ENCODE results near the gene GMPPA.

GMPPA gene

GRCh38 chr2:219468410-219469185, 30.1 kb upstream of the GMPPA start:
- no peak for DNase-seq (ENCODE audit: low spot score)

DNA sequence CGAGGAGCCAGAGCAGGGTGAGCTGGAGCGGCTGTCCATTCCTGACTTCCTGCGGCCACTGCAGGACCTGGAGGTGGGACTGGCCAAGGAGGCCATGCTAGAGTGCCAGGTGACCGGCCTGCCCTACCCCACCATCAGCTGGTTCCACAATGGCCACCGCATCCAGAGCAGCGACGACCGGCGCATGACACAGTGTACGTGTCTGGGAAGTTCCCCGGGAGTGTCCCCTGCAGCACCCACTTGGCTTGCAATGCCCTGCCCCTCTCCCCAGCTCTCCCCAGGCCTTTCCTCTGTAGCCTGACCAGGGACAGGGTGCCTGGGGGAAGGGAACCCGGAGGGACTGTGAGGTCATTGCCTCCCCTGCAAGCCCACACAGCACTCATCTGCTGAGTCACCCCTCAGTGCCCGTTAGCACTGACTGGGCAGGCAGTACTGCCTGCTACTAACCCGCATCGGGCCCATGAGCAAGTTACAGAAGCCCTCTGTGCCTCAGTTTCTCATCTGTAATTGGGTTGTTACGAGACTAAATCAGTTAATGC, 29.4 kb upstream of the GMPPA start:
- no peak for DNase-seq (ENCODE audit: low spot score)

- DNase-seq (ENCODE audit: low spot score), result no peak
Measured at GRCh38 chr2:219470429-219470828, 28.3 kb upstream of the GMPPA start.

DNA sequence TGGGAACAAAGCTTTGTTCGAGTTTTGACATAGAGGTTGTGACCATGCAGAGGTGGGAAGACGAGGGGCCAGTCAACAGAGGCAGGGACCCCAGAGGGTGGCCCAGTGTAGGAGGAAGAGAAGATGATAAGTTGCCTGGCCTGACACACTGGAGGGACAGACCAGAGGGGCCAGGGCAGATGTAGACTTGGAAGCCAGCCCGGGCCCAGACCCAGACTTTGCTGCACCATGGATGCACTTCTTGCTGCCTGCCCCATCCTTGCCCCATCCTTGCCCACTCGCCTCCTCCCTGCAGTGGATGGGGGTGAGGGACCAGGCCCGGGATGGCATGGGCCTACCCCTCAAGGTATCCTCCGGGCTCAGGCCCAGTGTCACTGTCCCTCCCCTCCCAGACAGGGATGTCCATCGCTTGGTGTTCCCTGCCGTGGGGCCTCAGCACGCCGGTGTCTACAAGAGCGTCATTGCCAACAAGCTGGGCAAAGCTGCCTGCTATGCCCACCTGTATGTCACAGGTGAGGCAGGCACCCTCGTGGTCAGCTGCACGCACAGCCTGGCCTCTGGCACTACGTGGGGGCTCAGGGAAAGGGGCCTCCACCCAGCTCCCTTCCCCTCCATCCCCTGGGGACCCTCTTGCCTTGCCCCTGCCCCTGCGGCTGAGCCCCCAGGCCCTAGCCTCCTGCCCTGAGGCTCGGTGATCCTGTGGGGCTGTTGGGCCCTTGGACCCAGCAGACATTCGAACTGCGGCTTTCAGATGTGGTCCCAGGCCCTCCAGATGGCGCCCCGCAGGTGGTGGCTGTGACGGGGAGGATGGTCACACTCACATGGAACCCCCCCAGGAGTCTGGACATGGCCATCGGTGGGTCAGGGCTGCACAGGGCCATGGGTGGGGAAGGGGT, 27.0 kb upstream of the GMPPA start:
- no peak for DNase-seq (ENCODE audit: low spot score)

DNA sequence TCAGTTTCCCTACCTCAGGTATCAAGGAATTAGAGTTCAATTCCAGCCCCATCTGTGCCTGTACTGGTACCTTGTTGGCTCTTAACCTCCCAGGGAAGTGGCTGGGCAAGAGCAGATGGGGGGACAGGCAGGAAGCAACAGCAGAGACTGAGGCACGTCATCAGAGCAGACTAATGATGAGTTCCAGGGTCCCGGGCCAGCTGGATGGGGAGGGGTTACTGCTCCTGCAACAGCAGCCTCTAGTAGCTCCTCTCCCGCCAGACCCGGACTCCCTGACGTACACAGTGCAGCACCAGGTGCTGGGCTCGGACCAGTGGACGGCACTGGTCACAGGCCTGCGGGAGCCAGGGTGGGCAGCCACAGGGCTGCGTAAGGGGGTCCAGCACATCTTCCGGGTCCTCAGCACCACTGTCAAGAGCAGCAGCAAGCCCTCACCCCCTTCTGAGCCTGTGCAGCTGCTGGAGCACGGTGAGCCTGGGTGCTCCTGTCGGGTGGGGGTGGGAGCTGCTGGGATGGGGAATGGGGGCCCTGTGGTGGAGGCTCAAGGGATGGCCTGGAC, 26.0 kb upstream of the GMPPA start:
- no peak for DNase-seq (ENCODE audit: low spot score)

DNA sequence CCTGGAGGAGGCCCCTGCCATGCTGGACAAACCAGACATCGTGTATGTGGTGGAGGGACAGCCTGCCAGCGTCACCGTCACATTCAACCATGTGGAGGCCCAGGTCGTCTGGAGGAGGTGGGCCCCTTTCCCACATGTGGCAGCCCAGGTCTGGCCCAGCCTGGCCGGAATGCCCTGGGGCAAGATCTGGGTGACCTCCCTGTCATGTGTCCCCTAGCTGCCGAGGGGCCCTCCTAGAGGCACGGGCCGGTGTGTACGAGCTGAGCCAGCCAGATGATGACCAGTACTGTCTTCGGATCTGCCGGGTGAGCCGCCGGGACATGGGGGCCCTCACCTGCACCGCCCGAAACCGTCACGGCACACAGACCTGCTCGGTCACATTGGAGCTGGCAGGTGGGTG, 25.2 kb upstream of the GMPPA start:
- no peak for DNase-seq (ENCODE audit: low spot score)

DNA sequence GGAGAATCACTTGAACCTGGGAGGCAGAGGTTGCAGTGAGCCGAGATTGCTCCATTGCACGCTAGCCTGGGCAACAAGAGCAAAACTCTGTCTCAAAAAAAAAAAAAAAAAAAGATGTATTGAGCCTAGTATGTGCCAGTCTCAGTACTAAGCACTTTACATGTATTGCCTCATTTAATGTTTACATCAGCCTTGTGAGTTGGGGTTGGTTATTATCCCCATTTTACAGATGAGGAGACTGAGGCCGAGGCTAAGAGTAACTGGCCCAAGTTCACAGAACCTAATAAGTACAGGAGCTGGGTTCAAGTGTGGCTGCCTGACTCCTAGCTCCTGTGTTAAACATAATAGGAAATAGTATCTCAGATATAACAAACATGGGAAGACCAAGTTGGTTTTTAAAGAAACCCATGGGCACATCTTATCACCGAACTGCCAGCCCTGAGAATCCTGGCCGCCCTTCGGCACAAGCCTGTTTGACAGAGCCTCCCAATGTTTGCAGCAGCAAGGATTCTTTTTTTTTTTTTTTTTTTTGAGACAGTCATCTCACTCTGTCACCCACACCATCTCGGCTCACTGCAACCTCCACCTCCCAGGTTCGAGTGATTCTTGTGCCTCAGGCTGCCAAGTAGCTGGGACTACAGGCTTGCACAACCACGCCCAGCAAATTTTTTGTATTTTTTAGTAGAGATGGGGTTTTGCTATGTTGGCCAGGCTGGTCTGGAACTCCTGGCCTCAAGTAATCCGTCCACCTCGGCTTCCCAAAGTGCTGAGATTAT, 24.2 kb upstream of the GMPPA start:
- DNase-seq (ENCODE audit: low spot score), result no peak

DNA sequence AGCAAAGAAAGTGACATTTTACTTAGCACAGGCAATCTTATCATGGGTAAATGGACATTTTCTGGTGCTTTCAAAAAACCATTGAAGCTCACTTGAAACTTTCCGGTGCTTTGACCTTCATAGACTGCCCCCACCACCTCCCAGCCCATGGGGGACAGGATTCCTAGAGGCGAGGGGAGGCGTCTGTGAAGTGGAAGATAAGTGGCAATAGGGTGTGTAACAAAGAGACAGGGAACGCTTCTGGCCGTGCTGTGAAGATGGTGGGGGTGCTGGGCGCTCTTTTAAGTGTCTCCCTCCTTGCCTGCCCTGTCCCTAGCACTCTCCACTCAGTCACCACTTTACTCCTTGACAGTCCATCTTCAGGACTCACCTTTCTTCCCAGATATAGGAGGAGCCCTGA, 23.4 kb upstream of the GMPPA start:
- DNase-seq (ENCODE audit: low spot score), result no peak

- peak; percentile 58 for DNase-seq (ENCODE audit: low spot score)
Measured at GRCh38 chr2:219475697-219476651, 22.7 kb upstream of the GMPPA start.

DNA sequence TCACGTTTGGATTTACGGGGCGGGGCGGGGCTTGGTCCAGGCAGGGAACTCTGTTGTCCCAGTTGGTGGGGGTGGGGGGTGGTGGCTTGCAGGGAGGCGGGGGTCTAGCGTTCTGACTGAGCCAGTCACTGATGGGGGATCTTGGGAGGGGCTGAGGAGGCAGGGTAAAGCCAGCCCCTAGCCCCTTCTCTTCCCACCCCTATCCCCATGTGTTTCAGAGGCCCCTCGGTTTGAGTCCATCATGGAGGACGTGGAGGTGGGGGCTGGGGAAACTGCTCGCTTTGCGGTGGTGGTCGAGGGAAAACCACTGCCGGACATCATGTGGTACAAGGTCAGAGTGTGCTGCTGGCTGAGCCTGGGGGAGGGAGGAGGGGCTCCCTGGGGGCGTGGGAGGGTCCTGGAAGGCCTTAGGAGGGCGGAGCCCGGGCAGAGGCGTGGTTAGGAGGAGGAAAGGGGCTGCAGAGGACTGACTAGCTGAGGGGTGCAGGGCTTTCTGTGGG, 22.0 kb upstream of the GMPPA start:
- no peak for DNase-seq (ENCODE audit: low spot score)

GRCh38 chr2:219477179-219477578, 21.5 kb upstream of the GMPPA start:
- no peak for DNase-seq (ENCODE audit: low spot score)

DNA sequence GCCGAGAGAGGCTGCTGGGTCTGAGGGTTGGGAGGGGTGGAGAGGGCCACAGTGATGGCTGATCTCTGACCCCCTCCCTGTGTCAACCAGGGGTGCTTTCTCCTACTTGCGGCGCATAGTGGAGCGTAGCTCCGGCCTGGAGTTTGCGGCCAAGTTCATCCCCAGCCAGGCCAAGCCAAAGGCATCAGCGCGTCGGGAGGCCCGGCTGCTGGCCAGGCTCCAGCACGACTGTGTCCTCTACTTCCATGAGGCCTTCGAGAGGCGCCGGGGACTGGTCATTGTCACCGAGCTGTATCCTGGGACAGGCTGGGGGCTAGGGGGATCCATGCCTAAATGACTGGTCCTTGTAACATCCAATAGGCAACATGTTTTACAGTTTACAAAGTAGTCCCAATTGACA, 20.9 kb upstream of the GMPPA start:
- no peak for DNase-seq (ENCODE audit: low spot score)

DNA sequence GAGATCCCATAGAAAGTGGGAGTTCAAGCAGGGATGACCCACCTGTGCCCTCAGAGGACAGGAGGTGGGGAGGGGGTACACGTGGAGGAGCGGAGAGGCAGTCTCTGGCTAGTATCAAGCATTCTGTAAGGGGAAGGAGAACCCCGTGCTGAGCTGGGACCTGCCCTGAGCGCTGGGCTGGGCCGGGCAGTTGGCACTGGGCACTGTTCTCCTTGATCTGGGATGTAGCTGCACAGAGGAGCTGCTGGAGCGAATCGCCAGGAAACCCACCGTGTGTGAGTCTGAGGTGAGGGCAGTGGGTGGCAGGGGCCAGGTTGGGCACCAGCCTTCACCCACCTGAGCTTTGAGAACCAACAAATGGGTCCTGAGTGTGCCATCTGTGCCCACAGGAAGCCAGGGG, 19.8 kb upstream of the GMPPA start:
- no peak for DNase-seq (ENCODE audit: low spot score)

DNA sequence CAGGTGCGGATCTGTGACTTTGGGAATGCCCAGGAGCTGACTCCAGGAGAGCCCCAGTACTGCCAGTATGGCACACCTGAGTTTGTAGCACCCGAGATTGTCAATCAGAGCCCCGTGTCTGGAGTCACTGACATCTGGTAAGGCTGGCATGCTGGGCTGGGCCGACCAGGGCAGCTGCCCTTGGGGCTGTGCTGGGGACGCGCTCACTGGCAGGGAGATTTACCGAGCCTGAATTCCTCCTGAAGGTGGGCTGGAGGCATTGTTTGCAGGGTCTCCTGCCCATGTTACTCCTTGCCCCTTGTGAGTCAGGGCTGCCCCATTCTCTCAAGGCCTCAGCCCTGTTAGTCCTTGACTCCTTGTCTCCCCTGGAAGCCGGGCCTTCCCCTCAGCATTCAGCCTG, 18.7 kb upstream of the GMPPA start:
- DNase-seq (ENCODE audit: low spot score), result no peak

- no peak for DNase-seq (ENCODE audit: low spot score)
Measured at GRCh38 chr2:219482674-219483405, 15.9 kb upstream of the GMPPA start.

GRCh38 chr2:219483451-219484342, 15.0 kb upstream of the GMPPA start:
- no peak for DNase-seq (ENCODE audit: low spot score)

DNA sequence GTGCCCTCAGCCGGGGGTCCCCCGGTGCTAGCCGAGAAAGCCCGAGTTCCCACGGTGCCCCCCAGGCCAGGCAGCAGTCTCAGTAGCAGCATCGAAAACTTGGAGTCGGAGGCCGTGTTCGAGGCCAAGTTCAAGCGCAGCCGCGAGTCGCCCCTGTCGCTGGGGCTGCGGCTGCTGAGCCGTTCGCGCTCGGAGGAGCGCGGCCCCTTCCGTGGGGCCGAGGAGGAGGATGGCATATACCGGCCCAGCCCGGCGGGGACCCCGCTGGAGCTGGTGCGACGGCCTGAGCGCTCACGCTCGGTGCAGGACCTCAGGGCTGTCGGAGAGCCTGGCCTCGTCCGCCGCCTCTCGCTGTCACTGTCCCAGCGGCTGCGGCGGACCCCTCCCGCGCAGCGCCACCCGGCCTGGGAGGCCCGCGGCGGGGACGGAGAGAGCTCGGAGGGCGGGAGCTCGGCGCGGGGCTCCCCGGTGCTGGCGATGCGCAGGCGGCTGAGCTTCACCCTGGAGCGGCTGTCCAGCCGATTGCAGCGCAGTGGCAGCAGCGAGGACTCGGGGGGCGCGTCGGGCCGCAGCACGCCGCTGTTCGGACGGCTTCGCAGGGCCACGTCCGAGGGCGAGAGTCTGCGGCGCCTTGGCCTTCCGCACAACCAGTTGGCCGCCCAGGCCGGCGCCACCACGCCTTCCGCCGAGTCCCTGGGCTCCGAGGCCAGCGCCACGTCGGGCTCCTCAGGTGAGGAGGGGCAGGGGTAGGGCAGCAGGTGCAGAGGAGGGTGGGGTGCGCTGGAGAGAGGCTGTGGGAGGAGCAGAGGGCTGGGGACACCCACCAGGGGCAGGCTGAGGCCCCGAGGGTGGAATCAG, 14.1 kb upstream of the GMPPA start:
- DNase-seq (ENCODE audit: low spot score), result no peak

DNA sequence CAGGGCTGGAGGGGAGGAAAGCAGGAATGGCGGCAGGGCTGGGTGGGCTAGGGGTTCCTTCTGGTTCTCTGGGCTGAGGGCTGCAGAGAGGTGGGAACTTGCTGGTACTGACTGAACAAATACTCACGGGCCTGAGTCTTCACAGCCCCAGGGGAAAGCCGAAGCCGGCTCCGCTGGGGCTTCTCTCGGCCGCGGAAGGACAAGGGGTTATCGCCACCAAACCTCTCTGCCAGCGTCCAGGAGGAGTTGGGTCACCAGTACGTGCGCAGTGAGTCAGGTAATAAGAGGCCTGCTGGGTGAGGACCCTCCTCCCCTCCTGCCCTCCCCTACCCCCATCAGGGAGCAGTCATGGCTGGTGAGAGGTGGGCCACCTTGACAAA, 13.5 kb upstream of the GMPPA start:
- no peak for DNase-seq (ENCODE audit: low spot score)

Measured in activated CD4-positive, alpha-beta T cell treated with anti-CD3 and anti-CD28 coated beads, Interleukin-2, Interleukin-4, amounts not matched to agents 100 ng/mL and 50 ng/mL, durations not matched to agents 16 hours and 8 hours (primary cell).